H9 (cell line): ENCODE results near the gene RWDD1. TPM values are rescaled to one million over a fixed set of nuclear protein-coding genes. Genes with fewer than 3 reads are reported as not detected.
"Not testable (repeated sequence)": the region's sequence is repeated elsewhere in the genome, so short reads cannot be mapped to it uniquely, and the experiment has no call there.

Source experiments
- DNase-seq: peaks from one replicate; pipeline ENCODE4 v3.0.0-alpha.2; 2017
- H2AFZ ChIP-seq: one replicate; pipeline ENCODE4 v1.6.1; 2013; ENCODE audit warnings: mild to moderate bottlenecking, low read length, control low read depth, moderate library complexity
- H2AK5ac ChIP-seq: 2 replicates; pipeline ENCODE4 v1.6.1; 2013; ENCODE audit warnings: low read length, control low read depth, mixed read lengths; ENCODE audit not compliant: insufficient read length
- H2BK120ac ChIP-seq: one replicate; pipeline ENCODE4 v1.6.1; 2013; ENCODE audit warnings: low read depth, mild to moderate bottlenecking, low read length, control low read depth, inconsistent platforms; ENCODE audit not compliant: poor library complexity, severe bottlenecking
- H2BK12ac ChIP-seq: 2 replicates; pipeline ENCODE4 v1.6.1; 2013; ENCODE audit warnings: low read length, control low read depth, mixed read lengths, low read depth; ENCODE audit not compliant: insufficient read length
- H2BK15ac ChIP-seq: 2 replicates; pipeline ENCODE4 v1.6.1; 2013; ENCODE audit warnings: low read depth, low read length, control low read depth
- H2BK20ac ChIP-seq: one replicate; pipeline ENCODE4 v1.6.1; 2013; ENCODE audit warnings: low read depth, mild to moderate bottlenecking, low read length, control low read depth, inconsistent platforms; ENCODE audit not compliant: poor library complexity, severe bottlenecking
- H2BK5ac ChIP-seq: 2 replicates; pipeline ENCODE4 v1.6.1; 2013; ENCODE audit warnings: low read length, control low read depth, mixed read lengths; ENCODE audit not compliant: insufficient read length
- H3K14ac ChIP-seq: 2 replicates; pipeline ENCODE4 v1.6.1; 2013; ENCODE audit warnings: low read length, control low read depth; ENCODE audit not compliant: insufficient read depth
- H3K18ac ChIP-seq: 2 replicates; pipeline ENCODE4 v1.6.1; 2013; ENCODE audit warnings: low read depth, mild to moderate bottlenecking, mixed read lengths, low read length, control low read depth; ENCODE audit not compliant: insufficient read length
- H3K23ac ChIP-seq: 2 replicates; pipeline ENCODE4 v1.6.1; 2013; ENCODE audit warnings: low read length, control low read depth, mixed read lengths, low read depth; ENCODE audit not compliant: insufficient read length
- H3K23me2 ChIP-seq: 2 replicates; pipeline ENCODE4 v1.6.1; 2013; ENCODE audit warnings: low read depth, mild to moderate bottlenecking, mixed read lengths, low read length, control low read depth; ENCODE audit not compliant: insufficient read length, poor library complexity, severe bottlenecking
- H3K27ac ChIP-seq: 2 replicates; pipeline ENCODE4 v1.5.1; 2013; ENCODE audit warnings: low read length, control low read depth, mixed read lengths, low read depth; ENCODE audit not compliant: insufficient read length
- H3K27me3 ChIP-seq: 2 replicates; pipeline ENCODE4 v1.6.1; 2013; ENCODE audit warnings: low read length, control low read depth, inconsistent platforms; ENCODE audit not compliant: insufficient read depth
- H3K4ac ChIP-seq: 2 replicates; pipeline ENCODE4 v1.6.1; 2013; ENCODE audit warnings: low read depth, mild to moderate bottlenecking, control low read depth, inconsistent platforms, low read length, moderate library complexity
- H3K4me1 ChIP-seq: 2 replicates; pipeline ENCODE4 v1.6.1; 2013; ENCODE audit warnings: low read length, control low read depth, inconsistent platforms; ENCODE audit not compliant: insufficient read depth
- H3K4me2 ChIP-seq: 2 replicates; pipeline ENCODE4 v1.6.1; 2013; ENCODE audit warnings: low read length, control low read depth, mixed read lengths; ENCODE audit not compliant: insufficient read length, insufficient read depth
- H3K56ac ChIP-seq: 2 replicates; pipeline ENCODE4 v1.6.1; 2013; ENCODE audit warnings: low read depth, mild to moderate bottlenecking, mixed read lengths, low read length, control low read depth; ENCODE audit not compliant: insufficient read length
- H3K79me1 ChIP-seq: 2 replicates; pipeline ENCODE4 v1.6.1; 2013; ENCODE audit warnings: low read depth, mild to moderate bottlenecking, moderate library complexity, low read length, control low read depth, inconsistent platforms; ENCODE audit not compliant: insufficient read depth, poor library complexity, severe bottlenecking
- H3K79me2 ChIP-seq: 2 replicates; pipeline ENCODE4 v1.6.1; 2013; ENCODE audit warnings: low read length, control low read depth, inconsistent platforms; ENCODE audit not compliant: insufficient read depth
- H3K9ac ChIP-seq: 2 replicates; pipeline ENCODE4 v1.6.1; 2013; ENCODE audit warnings: low read length, control low read depth, mixed read lengths; ENCODE audit not compliant: insufficient read length; ENCODE audit errors: extremely low read depth
- H3K9me3 ChIP-seq: one replicate; pipeline ENCODE4 v1.6.1; 2013; ENCODE audit warnings: low read depth, low read length, inconsistent platforms; ENCODE audit not compliant: control insufficient read depth
- H3T11ph ChIP-seq: one replicate; pipeline ENCODE4 v1.6.1; 2013; ENCODE audit warnings: mild to moderate bottlenecking, low read length, control low read depth, inconsistent platforms
- H4K20me1 ChIP-seq: one replicate; pipeline ENCODE4 v1.6.1; 2013; ENCODE audit not compliant: control insufficient read depth, insufficient read length, insufficient read depth
- H4K5ac ChIP-seq: 2 replicates; pipeline ENCODE4 v1.6.1; 2013; ENCODE audit warnings: low read depth, mild to moderate bottlenecking, mixed read lengths, low read length, control low read depth; ENCODE audit not compliant: insufficient read length
- H4K8ac ChIP-seq: replicated peaks from 2 replicates; pipeline ENCODE4 v1.6.1; 2013; ENCODE audit warnings: low read length, control low read depth, mixed read lengths, low read depth; ENCODE audit not compliant: insufficient read length
- H4K91ac ChIP-seq: 2 replicates; pipeline ENCODE4 v1.6.1; 2013; ENCODE audit warnings: low read depth, mild to moderate bottlenecking, moderate library complexity, mixed read lengths, low read length, control low read depth; ENCODE audit not compliant: insufficient read length
- H3K27ac Mint-ChIP-seq, 3 experiments: 2 replicates in 2 of 3; 3 replicates in 1 of 3; pipeline ENCODE4 v1.8.0; 2020 to 2021; ENCODE audit warnings: mixed read lengths in 3 of 3, mild to moderate bottlenecking in 1 of 3, moderate library complexity in 1 of 3
- H3K27me3 Mint-ChIP-seq: 2 replicates; pipeline ENCODE4 v1.8.0; 2021; ENCODE audit warnings: low read depth, mild to moderate bottlenecking, moderate library complexity, mixed read lengths
- H3K36me3 Mint-ChIP-seq, 3 experiments: 2 replicates in 2 of 3; 3 replicates in 1 of 3; pipeline ENCODE4 v1.8.0; 2020 to 2021; ENCODE audit warnings: low read depth in 3 of 3, mixed read lengths in 3 of 3; ENCODE audit not compliant: insufficient read depth in 1 of 3
- H3K4me1 Mint-ChIP-seq, 2 experiments: 2 replicates each; pipeline ENCODE4 v1.8.0; 2020; ENCODE audit warnings: mixed read lengths in 2 of 2
- H3K4me3 Mint-ChIP-seq, 2 experiments: 2 replicates in 1 of 2; 3 replicates in 1 of 2; pipeline ENCODE4 v1.8.0; 2020 to 2021; ENCODE audit warnings: mild to moderate bottlenecking in 2 of 2, mixed read lengths in 2 of 2, moderate library complexity in 1 of 2
- H3K9me3 Mint-ChIP-seq, 2 experiments: 2 replicates in 1 of 2; 3 replicates in 1 of 2; pipeline ENCODE4 v1.8.0; 2020; ENCODE audit warnings: mild to moderate bottlenecking in 2 of 2, mixed read lengths in 2 of 2, moderate library complexity in 1 of 2
- WGBS: extraction: QIAGEN DNeasy Blood & Tissue Kit; methylation state at CpG from one replicate; pipeline ENCODE4 v1.1.7; 2013; ENCODE audit warnings: missing lambda C conversion rate, low lambda C conversion rate, mixed read lengths; ENCODE audit not compliant: insufficient read length; ENCODE audit errors: extremely low coverage; 5-methylcytosine and 5-hydroxymethylcytosine counted together
- total RNA-seq: library from RNA; stranded (reverse); gene quantifications from 2 replicates; pipeline ENCODE4 v1.2.1, GENCODE V29; 2021

The RWDD1 gene
- total RNA-seq, 1 experiment from 2014 or later, result 42.0 TPM

- not testable (repeated sequence) for H2BK15ac ChIP-seq
Observed at GRCh38 chr6:116604868-116605267, 33.6 kb downstream of the RWDD1 start.

More at GRCh38 chr6:116604868-116605267, 33.6 kb downstream of the RWDD1 start:
- not testable (repeated sequence) for H3T11ph ChIP-seq, H3K23me2 ChIP-seq, H3K4me3 Mint-ChIP-seq, H3K27me3 Mint-ChIP-seq, DNase-seq, H3K4ac ChIP-seq, H3K27ac Mint-ChIP-seq, H3K79me2 ChIP-seq, H3K9me3 Mint-ChIP-seq, H3K4me1 Mint-ChIP-seq, H2BK5ac ChIP-seq, H3K27me3 ChIP-seq, H3K14ac ChIP-seq, H2AK5ac ChIP-seq, H4K5ac ChIP-seq, H3K27ac ChIP-seq, H2BK12ac ChIP-seq, H3K56ac ChIP-seq, H2BK20ac ChIP-seq, H3K36me3 Mint-ChIP-seq, H4K91ac ChIP-seq, H3K9ac ChIP-seq, H4K8ac ChIP-seq, H2BK120ac ChIP-seq, H2AFZ ChIP-seq, H3K18ac ChIP-seq, H3K4me2 ChIP-seq, H4K20me1 ChIP-seq, H3K79me1 ChIP-seq, H3K4me1 ChIP-seq, H3K23ac ChIP-seq, H3K9me3 ChIP-seq
- no CpG with 5 or more reads among the region's 3 CpGs for WGBS
